ENCODE data around the gene EEF1A2.

Gene EEF1A2

GRCh38 chr20:63525971-63526370 lies 27.1 kb upstream of the EEF1A2 start:
- DNase-seq (ENCODE audit: low read depth in 2 of 2) = no peak
- TF ChIP-seq, protein P1, sequence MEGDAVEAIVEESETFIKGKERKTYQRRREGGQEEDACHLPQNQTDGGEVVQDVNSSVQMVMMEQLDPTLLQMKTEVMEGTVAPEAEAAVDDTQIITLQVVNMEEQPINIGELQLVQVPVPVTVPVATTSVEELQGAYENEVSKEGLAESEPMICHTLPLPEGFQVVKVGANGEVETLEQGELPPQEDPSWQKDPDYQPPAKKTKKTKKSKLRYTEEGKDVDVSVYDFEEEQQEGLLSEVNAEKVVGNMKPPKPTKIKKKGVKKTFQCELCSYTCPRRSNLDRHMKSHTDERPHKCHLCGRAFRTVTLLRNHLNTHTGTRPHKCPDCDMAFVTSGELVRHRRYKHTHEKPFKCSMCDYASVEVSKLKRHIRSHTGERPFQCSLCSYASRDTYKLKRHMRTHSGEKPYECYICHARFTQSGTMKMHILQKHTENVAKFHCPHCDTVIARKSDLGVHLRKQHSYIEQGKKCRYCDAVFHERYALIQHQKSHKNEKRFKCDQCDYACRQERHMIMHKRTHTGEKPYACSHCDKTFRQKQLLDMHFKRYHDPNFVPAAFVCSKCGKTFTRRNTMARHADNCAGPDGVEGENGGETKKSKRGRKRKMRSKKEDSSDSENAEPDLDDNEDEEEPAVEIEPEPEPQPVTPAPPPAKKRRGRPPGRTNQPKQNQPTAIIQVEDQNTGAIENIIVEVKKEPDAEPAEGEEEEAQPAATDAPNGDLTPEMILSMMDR (IDR thresholded peaks at IDR 0.05; ENCODE audit: low read depth, low read length) = no peak
- H3K4me3 ChIP-seq (replicated peaks in 1 of 2; ENCODE audit: low read depth in 2 of 2, low read length in 2 of 2) = no peak overlapping the region

- no peak overlapping the region for H3K4me3 ChIP-seq (replicated peaks in 1 of 2; ENCODE audit: low read depth in 2 of 2, low read length in 2 of 2)
- peak in 1 of 2 donors; percentile 18 for DNase-seq (ENCODE audit: low read depth in 2 of 2)
- TF ChIP-seq, protein P1 (IDR thresholded peaks at IDR 0.05; ENCODE audit: low read depth, low read length) = no peak
Measured at GRCh38 chr20:63525185-63525584, 26.3 kb upstream of the EEF1A2 start.

GRCh38 chr20:63522981-63523611 lies 24.2 kb upstream of the EEF1A2 start:
- no peak for DNase-seq (ENCODE audit: low read depth in 2 of 2)

GRCh38 chr20:63522091-63522868 lies 23.4 kb upstream of the EEF1A2 start:
- TF ChIP-seq, protein P1 (IDR thresholded peaks at IDR 0.05; ENCODE audit: low read depth, low read length) = no peak
- peak overlapping the region; percentile 29 to 90 for H3K4me3 ChIP-seq (replicated peaks in 1 of 2; ENCODE audit: low read depth in 2 of 2, low read length in 2 of 2)
- no peak for DNase-seq (ENCODE audit: low read depth in 2 of 2)

More at GRCh38 chr20:63522981-63523611, 24.2 kb upstream of the EEF1A2 start:
- H3K4me3 ChIP-seq (replicated peaks in 1 of 2; ENCODE audit: low read depth in 2 of 2, low read length in 2 of 2) = no peak overlapping the region
- TF ChIP-seq, protein P1 (IDR thresholded peaks at IDR 0.05; ENCODE audit: low read depth, low read length) = no peak

GRCh38 chr20:63521602-63522001 lies 22.7 kb upstream of the EEF1A2 start:
- H3K4me3 ChIP-seq (replicated peaks in 1 of 2; ENCODE audit: low read depth in 2 of 2, low read length in 2 of 2) = peak overlapping the region; percentile 81 to 90
- TF ChIP-seq, protein P1 (IDR thresholded peaks at IDR 0.05; ENCODE audit: low read depth, low read length) = no peak
- peak in 1 of 2 donors; percentile 16 for DNase-seq (ENCODE audit: low read depth in 2 of 2)

DNA sequence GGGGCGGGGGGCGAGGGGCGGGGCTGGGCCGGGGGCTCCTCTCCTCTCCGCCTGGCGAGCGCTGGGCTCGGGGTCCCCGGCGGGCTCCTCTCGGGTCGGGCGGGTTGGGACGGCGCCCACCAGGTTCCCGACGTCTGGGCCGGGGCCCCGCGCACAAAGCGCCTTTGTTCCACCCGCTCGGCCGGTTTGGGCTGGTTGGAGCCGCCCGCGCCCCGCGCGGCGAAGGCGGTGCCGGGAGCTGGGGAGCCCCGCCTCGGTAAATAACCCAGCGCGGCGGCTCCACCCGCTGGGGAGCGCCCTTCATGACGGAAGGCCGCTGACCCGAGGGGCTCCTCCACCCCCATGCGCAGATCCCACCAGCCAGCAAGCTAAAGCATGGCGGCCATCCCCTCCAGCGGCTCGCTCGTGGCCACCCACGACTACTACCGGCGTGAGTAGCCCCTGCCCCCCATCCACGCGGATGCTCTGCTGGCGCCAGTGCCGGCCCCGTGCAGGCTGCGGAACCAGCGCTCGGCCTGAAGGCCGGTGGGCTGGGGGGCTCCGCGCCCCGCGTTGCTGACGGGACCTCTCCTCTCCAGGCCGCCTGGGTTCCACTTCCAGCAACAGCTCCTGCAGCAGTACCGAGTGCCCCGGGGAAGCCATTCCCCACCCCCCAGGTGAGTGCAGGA lies 22.2 kb upstream of the EEF1A2 start:
- peak overlapping the region; percentile 81 to 90 for H3K4me3 ChIP-seq (replicated peaks in 1 of 2; ENCODE audit: low read depth in 2 of 2, low read length in 2 of 2)

More for the DNA sequence above, 22.2 kb upstream of the EEF1A2 start:
- TF ChIP-seq, protein P1 (IDR thresholded peaks at IDR 0.05; ENCODE audit: low read depth, low read length) = no peak
- peak; percentile 74 for DNase-seq (ENCODE audit: low read depth in 2 of 2)

All from cardiac fibroblast (primary cell).